ENCODE results near the gene KIN. TPM values are rescaled to one million over a fixed set of nuclear protein-coding genes. Genes with fewer than 3 reads are reported as not detected.

The KIN gene
- total RNA-seq, 6 experiments from 2014 or later: 12.8 to 16.1 (median 15.0) TPM

DNA sequence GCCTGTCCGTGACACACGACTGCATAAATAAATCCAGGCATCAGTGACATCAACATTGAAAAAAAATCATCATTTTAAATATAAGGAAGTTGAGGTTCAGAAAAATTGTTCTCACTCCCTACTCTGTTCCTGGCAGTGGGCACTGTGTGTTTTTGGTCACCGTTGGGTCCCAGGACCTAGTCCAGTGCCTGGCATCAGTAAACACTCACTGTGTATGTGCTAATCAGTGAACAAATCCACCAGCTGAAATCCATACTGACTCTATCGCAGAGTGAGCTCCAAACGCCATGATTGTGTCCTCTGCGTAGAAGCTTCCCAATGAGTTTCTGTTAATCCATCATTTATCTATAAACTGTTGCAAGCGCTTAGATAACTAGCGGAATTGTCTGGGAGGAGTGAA lies 43.5 kb downstream of the KIN start:
- Mint-ChIP-seq H3K9me3 (no peaks in the 10 kb centered on the region), H3K27me3 (ENCODE audit: insufficient read depth) (peaks cover 3% of the 10 kb centered on the region), H3K36me3 (ENCODE audit: low read depth) (no peaks in the 10 kb centered on the region), H3K4me1 (ENCODE audit: low read depth) (no peaks in the 10 kb centered on the region), H3K27ac (no peak overlapping the region), H3K4me3 (no peak overlapping the region)
- TF ChIP-seq CTCF (IDR thresholded peaks at IDR 0.05): no peak
- no peak for DNase-seq

GRCh38 chr10:7738536-7739407 lies 49.0 kb downstream of the KIN start:
- Mint-ChIP-seq H3K4me3 (no peak overlapping the region), H3K36me3 (ENCODE audit: low read depth) (no peaks in the 10 kb centered on the region), H3K4me1 (ENCODE audit: low read depth) (no peaks in the 10 kb centered on the region), H3K27ac (no peak overlapping the region), H3K27me3 (ENCODE audit: insufficient read depth) (peaks cover 2% of the 10 kb centered on the region), H3K9me3 (no peaks in the 10 kb centered on the region)
- no peak for TF ChIP-seq CTCF (IDR thresholded peaks at IDR 0.05)
- no peak for DNase-seq

GRCh38 chr10:7734821-7735220 lies 53.0 kb downstream of the KIN start:
- H3K36me3 Mint-ChIP-seq (ENCODE audit: low read depth): no peaks in the 10 kb centered on the region
- H3K27me3 Mint-ChIP-seq (ENCODE audit: insufficient read depth): peaks cover 2% of the 10 kb centered on the region
- H3K27ac Mint-ChIP-seq: no peak overlapping the region
- no peaks in the 10 kb centered on the region; the same call in 1 of the 2 replicates for H3K4me1 Mint-ChIP-seq (ENCODE audit: low read depth)
- H3K4me3 Mint-ChIP-seq: no peak overlapping the region
- no peak for TF ChIP-seq CTCF (IDR thresholded peaks at IDR 0.05)
- no peaks in the 10 kb centered on the region for H3K9me3 Mint-ChIP-seq
- DNase-seq: no peak

GRCh38 chr10:7722927-7723529 lies 64.8 kb downstream of the KIN start:
- Mint-ChIP-seq H3K27me3 (ENCODE audit: insufficient read depth) (peaks cover 8% of the 10 kb centered on the region), H3K4me1 (ENCODE audit: low read depth) (no peaks in the 10 kb centered on the region), H3K27ac (no peak overlapping the region), H3K4me3 (no peak overlapping the region), H3K9me3 (peaks cover 5% of the 10 kb centered on the region; the same call in 1 of the 2 replicates), H3K36me3 (ENCODE audit: low read depth) (no peaks in the 10 kb centered on the region)
- no peak for DNase-seq
- no peak for TF ChIP-seq CTCF (IDR thresholded peaks at IDR 0.05)

- Mint-ChIP-seq H3K4me1 (ENCODE audit: low read depth) (no peaks in the 10 kb centered on the region), H3K4me3 (no peak overlapping the region), H3K36me3 (ENCODE audit: low read depth) (no peaks in the 10 kb centered on the region), H3K27me3 (ENCODE audit: insufficient read depth) (peaks cover 13% of the 10 kb centered on the region), H3K27ac (no peak overlapping the region), H3K9me3 (peaks cover 5% of the 10 kb centered on the region; the same call in 1 of the 2 replicates)
- DNase-seq: no peak
- TF ChIP-seq CTCF (IDR thresholded peaks at IDR 0.05): no peak
Measured at GRCh38 chr10:7720478-7720877, 67.3 kb downstream of the KIN start.
